Cardiac septum (tissue), 1 donor: Measurements from ENCODE around the gene ATP13A5. TPM values are rescaled to one million over a fixed set of nuclear protein-coding genes. Genes with fewer than 3 reads are reported as not detected.

Source experiments
- DNase-seq: peaks from one replicate; pipeline ENCODE4 v3.0.0-alpha.2; 2020; ENCODE audit warnings: low spot score
- intact Hi-C: fragments of 100-400 bp; cut with DNase I; formaldehyde crosslinking; loops from one replicate; pipeline ENCODE4 v1.14.0; 2022
- total RNA-seq: library from RNA; stranded (reverse); fragmentation: NEBNext Ultra II Directional; extraction: Animal tissue kit (Norgen Biotek cat#: 25700); gene quantifications from one replicate; pipeline ENCODE4 v1.2.1, GENCODE V29; 2021
- donor health status: DM: no; HTN: no; CAD: no.

The ATP13A5 gene
- total RNA-seq, 1 donor from 2014 or later, result not detected

- no peak for DNase-seq
- intact Hi-C loops, result no loop called here
These were observed 107.3 kb downstream of the ATP13A5 start for GRCh38 chr3:193271101-193271840.

GRCh38 chr3:193270451-193270850 is 108.1 kb downstream of the ATP13A5 start:
- intact Hi-C loops, result no loop called here
- DNase-seq, result no peak

- DNase-seq, result no peak
- intact Hi-C loops, result no loop called here
These were observed 109.1 kb downstream of the ATP13A5 start for GRCh38 chr3:193269343-193270028.

- intact Hi-C loops, result no loop called here
- no peak for DNase-seq
These were observed 115.8 kb downstream of the ATP13A5 start for GRCh38 chr3:193262707-193263106.

GRCh38 chr3:193261970-193262369 is 116.6 kb downstream of the ATP13A5 start:
- intact Hi-C loops, result no loop called here

GRCh38 chr3:193253986-193254660 is 124.4 kb downstream of the ATP13A5 start:
- DNase-seq, result no peak
- intact Hi-C loops, result no loop called here

More at GRCh38 chr3:193261970-193262369, 116.6 kb downstream of the ATP13A5 start:
- no peak for DNase-seq

- no peak for DNase-seq
- intact Hi-C loops, result no loop called here
These were observed 128.1 kb downstream of the ATP13A5 start for GRCh38 chr3:193250492-193250891.

- DNase-seq, result no peak
- intact Hi-C loops, result loop anchor here (10.0 kb wide), 1 partner anchor 424 kb away; no protein-coding TSS in a partner anchor
These were observed 129.6 kb downstream of the ATP13A5 start for GRCh38 chr3:193248848-193249468.

- intact Hi-C loops, result loop anchor here (10.0 kb wide), 1 partner anchor 419 kb away; no protein-coding TSS in a partner anchor
- no peak for DNase-seq
These were observed 135.0 kb downstream of the ATP13A5 start for GRCh38 chr3:193243571-193243970.

- intact Hi-C loops, result loop anchor here (10.0 kb wide), 1 partner anchor 417 kb away; no protein-coding TSS in a partner anchor
- DNase-seq, result no peak
These were observed 136.8 kb downstream of the ATP13A5 start for GRCh38 chr3:193241716-193242115.

GRCh38 chr3:193240850-193241706 is 137.5 kb downstream of the ATP13A5 start, which contains the start of gene PLAAT1:
Gene PLAAT1 (plus strand): TSS chr3:193241222. CDS start chr3:193255651, 14,429 bp downstream.
- DNase-seq, result no peak
- intact Hi-C loops, result loop anchor here (10.0 kb wide), 1 partner anchor 416 kb away; no protein-coding TSS in a partner anchor

GRCh38 chr3:193240436-193240849 is 138.1 kb downstream of the ATP13A5 start:
- intact Hi-C loops, result loop anchor here (10.0 kb wide), 1 partner anchor 416 kb away; no protein-coding TSS in a partner anchor
- no peak for DNase-seq

- no peak for DNase-seq
- intact Hi-C loops, result loop anchor here (10.0 kb wide), 1 partner anchor 322 kb away; the partner anchor contains the start of gene MB21D2
These were observed 141.5 kb downstream of the ATP13A5 start for GRCh38 chr3:193237030-193237429.

- DNase-seq, result no peak
These were observed 142.0 kb downstream of the ATP13A5 start for GRCh38 chr3:193236599-193236998.

GRCh38 chr3:193231201-193231600 is 147.4 kb downstream of the ATP13A5 start:
- DNase-seq, result no peak
- intact Hi-C loops, result loop anchor here (10.0 kb wide), 1 partner anchor 316 kb away; the partner anchor contains the start of gene MB21D2

More at GRCh38 chr3:193236599-193236998, 142.0 kb downstream of the ATP13A5 start:
- intact Hi-C loops, result loop anchor here (10.0 kb wide), 1 partner anchor 322 kb away; the partner anchor contains the start of gene MB21D2

- no peak for DNase-seq
- intact Hi-C loops, result loop anchor here (10.0 kb wide), 1 partner anchor 316 kb away; the partner anchor contains the start of gene MB21D2
These were observed 147.9 kb downstream of the ATP13A5 start for GRCh38 chr3:193230610-193231009.

GRCh38 chr3:193229851-193230420 is 148.6 kb downstream of the ATP13A5 start:
- intact Hi-C loops, result loop anchor here (10.0 kb wide), 1 partner anchor 315 kb away; the partner anchor contains the start of gene MB21D2
- DNase-seq, result no peak

GRCh38 chr3:193228206-193228605 is 150.3 kb downstream of the ATP13A5 start:
- intact Hi-C loops, result no loop called here
- DNase-seq, result no peak
